Neural progenitor cell (in vitro differentiated cells): ENCODE measurements around the gene B3GAT1.

Source experiments
- CTCF ChIP-seq: fragments of 200-600 bp; sonication (generic); IDR thresholded peaks from 2 replicates; pipeline ENCODE4 v1.5.1; 2017; ENCODE audit warnings: antibody characterized with exemption, mild to moderate bottlenecking
- EZH2 ChIP-seq: fragments of 200-600 bp; sonication (generic); IDR thresholded peaks from 2 replicates; pipeline ENCODE4 v1.6.1; 2017; ENCODE audit warnings: antibody characterized with exemption, mild to moderate bottlenecking, moderate library complexity
- EZH2phosphoT487 ChIP-seq: fragments of 200-600 bp; sonication (generic); IDR thresholded peaks from 2 replicates; pipeline ENCODE4 v1.6.1; 2017; ENCODE audit warnings: antibody characterized with exemption

GRCh38 chr11:134423106-134423505 lies 11.1 kb upstream of the B3GAT1 start:
- TF ChIP-seq CTCF: no peak
- no peak for TF ChIP-seq EZH2phosphoT487
- no peak for TF ChIP-seq EZH2
